Measurements from ENCODE around the gene TFF1. TPM values are rescaled to one million over a fixed set of nuclear protein-coding genes. Genes with fewer than 3 reads are reported as not detected.

Gene TFF1
- total RNA-seq, 1 experiment from 2014 or later = 111 TPM

DNA sequence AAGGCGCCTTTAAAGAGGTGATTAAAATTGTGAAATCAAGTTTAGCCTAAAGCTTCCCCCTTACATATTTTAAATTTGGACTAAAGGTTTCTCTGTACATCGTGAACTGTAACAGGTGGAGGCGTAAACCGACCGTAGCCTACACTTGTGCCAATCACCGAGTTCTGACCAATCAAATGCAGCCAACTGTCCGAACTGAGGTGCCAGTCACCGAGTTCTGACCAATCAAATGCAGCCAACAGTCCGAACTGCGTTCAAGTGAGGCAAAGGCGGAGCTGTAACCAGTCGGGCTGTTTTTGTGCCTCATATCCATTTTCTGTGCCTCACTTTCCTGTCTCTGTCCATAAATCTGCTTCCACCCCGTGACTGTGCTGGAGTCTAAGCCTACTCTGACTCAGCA, 7.4 kb downstream of the TFF1 start:
- H3K79me2 ChIP-seq (ENCODE audit: low read length) = no peaks in the 10 kb centered on the region
- no TSS peak for BruUV-seq (replicated peaks)
- no peak overlapping the region for H3K9ac ChIP-seq (ENCODE audit: low read length)
- DNase-seq (no peak), ATAC-seq (no peak)
- no peak overlapping the region for H3K4me2 ChIP-seq (ENCODE audit: low read length)
- no peaks in the 10 kb centered on the region for H4K20me1 ChIP-seq (ENCODE audit: low read length)
- ChIA-PET POLR2A (ENCODE audit: unreplicated experiment) (no interaction called here), CTCF (interaction anchor here (0.6 kb wide), 1 partner anchor 50 kb away, joined by 5 read pairs; no protein-coding TSS in a partner anchor)
- TF ChIP-seq, protein P1, sequence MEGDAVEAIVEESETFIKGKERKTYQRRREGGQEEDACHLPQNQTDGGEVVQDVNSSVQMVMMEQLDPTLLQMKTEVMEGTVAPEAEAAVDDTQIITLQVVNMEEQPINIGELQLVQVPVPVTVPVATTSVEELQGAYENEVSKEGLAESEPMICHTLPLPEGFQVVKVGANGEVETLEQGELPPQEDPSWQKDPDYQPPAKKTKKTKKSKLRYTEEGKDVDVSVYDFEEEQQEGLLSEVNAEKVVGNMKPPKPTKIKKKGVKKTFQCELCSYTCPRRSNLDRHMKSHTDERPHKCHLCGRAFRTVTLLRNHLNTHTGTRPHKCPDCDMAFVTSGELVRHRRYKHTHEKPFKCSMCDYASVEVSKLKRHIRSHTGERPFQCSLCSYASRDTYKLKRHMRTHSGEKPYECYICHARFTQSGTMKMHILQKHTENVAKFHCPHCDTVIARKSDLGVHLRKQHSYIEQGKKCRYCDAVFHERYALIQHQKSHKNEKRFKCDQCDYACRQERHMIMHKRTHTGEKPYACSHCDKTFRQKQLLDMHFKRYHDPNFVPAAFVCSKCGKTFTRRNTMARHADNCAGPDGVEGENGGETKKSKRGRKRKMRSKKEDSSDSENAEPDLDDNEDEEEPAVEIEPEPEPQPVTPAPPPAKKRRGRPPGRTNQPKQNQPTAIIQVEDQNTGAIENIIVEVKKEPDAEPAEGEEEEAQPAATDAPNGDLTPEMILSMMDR (conservative IDR thresholded peaks at IDR 0.05; ENCODE audit: low read depth, low read length) = no peak
- TF ChIP-seq EZH2 (IDR thresholded peaks at IDR 0.05; ENCODE audit: low read length, unreplicated experiment) (no peak), EZH2phosphoT487 (IDR thresholded peaks at IDR 0.05; ENCODE audit: borderline replicate concordance, low read length) (no peak)
- no peak overlapping the region for H2AFZ ChIP-seq (ENCODE audit: low read length)
- H3K27ac ChIP-seq (ENCODE audit: low read length) = no peak overlapping the region
- no peaks in the 10 kb centered on the region for H3K36me3 ChIP-seq (ENCODE audit: low read depth, low read length)
- intact Hi-C loops (cut with micrococcal nuclease) = no loop called here
- H3K4me1 ChIP-seq (ENCODE audit: insufficient read depth, low read length) = peaks cover 19% of the 10 kb centered on the region
- no peaks in the 10 kb centered on the region for H3K9me2 ChIP-seq (replicated peaks; ENCODE audit: low read length)
- no peaks in the 10 kb centered on the region for H3F3A ChIP-seq (ENCODE audit: low read length, unreplicated experiment)
- H3K9me3 ChIP-seq (ENCODE audit: low read length) = peaks cover 9% of the 10 kb centered on the region; the same call in 1 of the 2 replicates
- H3K4me3 ChIP-seq (ENCODE audit: low read length) = no peak overlapping the region
- no peaks in the 10 kb centered on the region for H3K27me3 ChIP-seq (ENCODE audit: low read length)

DNA sequence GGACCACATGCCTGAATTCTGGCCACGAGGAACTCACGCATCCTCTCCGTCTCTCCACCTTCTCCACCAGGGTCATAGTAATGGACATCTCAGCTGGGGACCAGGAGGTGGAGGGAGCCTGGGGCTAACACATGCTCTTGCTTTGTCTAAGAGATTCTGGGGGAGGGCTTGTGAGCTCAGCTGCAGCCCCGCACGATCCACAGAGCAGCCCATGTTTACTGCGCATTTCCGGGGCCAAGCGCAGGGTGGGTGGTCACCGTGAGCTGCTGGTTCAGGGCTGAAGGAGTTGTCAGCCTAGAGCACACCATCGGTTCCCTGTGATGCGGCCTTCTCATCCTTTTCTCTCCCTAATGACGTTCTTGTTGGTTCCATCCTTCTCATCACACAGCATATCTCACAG, 8.1 kb downstream of the TFF1 start:
- Histone ChIP-seq H3K9me3 (ENCODE audit: low read length) (peaks cover 9% of the 10 kb centered on the region; the same call in 1 of the 2 replicates), H3K79me2 (ENCODE audit: low read length) (no peaks in the 10 kb centered on the region), H3K36me3 (ENCODE audit: low read depth, low read length) (no peaks in the 10 kb centered on the region), H3K4me1 (ENCODE audit: insufficient read depth, low read length) (peaks cover 12% of the 10 kb centered on the region), H4K20me1 (ENCODE audit: low read length) (no peaks in the 10 kb centered on the region), H3K27ac (ENCODE audit: low read length) (no peak overlapping the region), H3K4me2 (ENCODE audit: low read length) (no peak overlapping the region), H3K4me3 (ENCODE audit: low read length) (no peak overlapping the region), H3K27me3 (ENCODE audit: low read length) (no peaks in the 10 kb centered on the region), H2AFZ (ENCODE audit: low read length) (no peak overlapping the region), H3F3A (ENCODE audit: low read length, unreplicated experiment) (no peaks in the 10 kb centered on the region), H3K9me2 (replicated peaks; ENCODE audit: low read length) (no peaks in the 10 kb centered on the region), H3K9ac (ENCODE audit: low read length) (no peak overlapping the region)
- no peak for ATAC-seq
- CTCF ChIA-PET = no interaction called here
- intact Hi-C loops (cut with micrococcal nuclease) = no loop called here
- POLR2A ChIA-PET (ENCODE audit: unreplicated experiment) = no interaction called here
- BruUV-seq (replicated peaks) = no TSS peak
- TF ChIP-seq, protein P1 (conservative IDR thresholded peaks at IDR 0.05; ENCODE audit: low read depth, low read length) = no peak
- no peak for DNase-seq

DNA sequence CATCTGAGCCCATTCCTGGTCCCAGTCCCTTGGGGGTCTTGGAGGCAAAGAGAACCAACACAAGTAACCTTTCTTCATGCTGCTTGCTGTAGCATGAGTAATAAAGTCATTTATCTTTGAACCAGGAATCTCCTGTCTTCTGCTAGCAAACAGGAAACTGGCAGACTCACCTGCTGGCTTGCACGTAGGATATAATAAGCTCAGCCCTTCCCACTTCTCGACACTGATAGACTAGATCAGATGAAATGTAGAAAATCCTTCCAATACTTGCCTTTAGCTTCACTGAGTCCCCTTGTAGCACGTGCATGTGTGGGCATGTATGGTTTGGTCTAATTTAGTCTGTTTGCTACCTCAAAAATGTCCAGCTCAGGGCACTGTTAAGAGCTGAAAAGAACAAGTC, 9.0 kb downstream of the TFF1 start:
- Histone ChIP-seq H3K27ac (ENCODE audit: low read length) (no peak overlapping the region), H3K4me1 (ENCODE audit: insufficient read depth, low read length) (peaks cover 6% of the 10 kb centered on the region; the same call in 1 of the 2 replicates), H3K4me2 (ENCODE audit: low read length) (no peak overlapping the region), H3K79me2 (ENCODE audit: low read length) (no peaks in the 10 kb centered on the region), H3K36me3 (ENCODE audit: low read depth, low read length) (no peaks in the 10 kb centered on the region), H2AFZ (ENCODE audit: low read length) (no peak overlapping the region), H3K9me2 (replicated peaks; ENCODE audit: low read length) (no peaks in the 10 kb centered on the region), H3K4me3 (ENCODE audit: low read length) (no peak overlapping the region), H3K9me3 (ENCODE audit: low read length) (peaks cover 9% of the 10 kb centered on the region; the same call in 1 of the 2 replicates), H3K9ac (ENCODE audit: low read length) (no peak overlapping the region), H3K27me3 (ENCODE audit: low read length) (no peaks in the 10 kb centered on the region), H3F3A (ENCODE audit: low read length, unreplicated experiment) (no peaks in the 10 kb centered on the region), H4K20me1 (ENCODE audit: low read length) (no peaks in the 10 kb centered on the region)
- intact Hi-C loops (cut with micrococcal nuclease) = no loop called here
- ATAC-seq (no peak), DNase-seq (no peak)
- CTCF ChIA-PET = no interaction called here
- TF ChIP-seq, protein P1 (conservative IDR thresholded peaks at IDR 0.05; ENCODE audit: low read depth, low read length) = no peak
- TF ChIP-seq EZH2 (IDR thresholded peaks at IDR 0.05; ENCODE audit: low read length, unreplicated experiment) = no peak
- no peak for TF ChIP-seq EZH2phosphoT487 (IDR thresholded peaks at IDR 0.05; ENCODE audit: borderline replicate concordance, low read length)
- no TSS peak for BruUV-seq (replicated peaks)
- POLR2A ChIA-PET (ENCODE audit: unreplicated experiment) = no interaction called here

Measured in PC-3 (cell line).